Mesenchymal stem cell (in vitro differentiated cells and primary cell): ENCODE data around the gene C21orf91.

Source experiments
- DNase-seq: peaks from one replicate; pipeline ENCODE4 v3.0.0-alpha.2; 2013
- H2AFZ ChIP-seq: one replicate; pipeline ENCODE4 v1.6.1; 2013; ENCODE audit warnings: low read depth, mild to moderate bottlenecking, control low read depth, inconsistent platforms, low read length, moderate library complexity
- H2AK5ac ChIP-seq: 2 replicates; pipeline ENCODE4 v1.6.1; 2013; ENCODE audit warnings: low read length, moderate library complexity, mild to moderate bottlenecking, inconsistent platforms; ENCODE audit not compliant: severe bottlenecking
- H2BK120ac ChIP-seq: one replicate; pipeline ENCODE4 v1.6.1; 2013; ENCODE audit warnings: low read depth, mild to moderate bottlenecking, inconsistent platforms, low read length, moderate library complexity
- H2BK12ac ChIP-seq, 2 experiments: one replicate each; pipeline ENCODE4 v1.6.1; 2013; ENCODE audit warnings: inconsistent platforms in 2 of 2, low read length in 2 of 2, mild to moderate bottlenecking in 2 of 2, moderate library complexity in 2 of 2, control low read depth in 1 of 2
- H2BK15ac ChIP-seq: one replicate; pipeline ENCODE4 v1.6.1; 2013; ENCODE audit warnings: mild to moderate bottlenecking, low read depth, inconsistent platforms; ENCODE audit not compliant: poor library complexity, severe bottlenecking
- H2BK5ac ChIP-seq: 2 replicates; pipeline ENCODE4 v1.6.1; 2013; ENCODE audit warnings: low read depth, mild to moderate bottlenecking, low read length, control low read depth, inconsistent platforms; ENCODE audit not compliant: poor library complexity, severe bottlenecking
- H3K14ac ChIP-seq, 2 experiments: one replicate each; pipeline ENCODE4 v1.6.1; 2013; ENCODE audit warnings: inconsistent platforms in 2 of 2, low read length in 2 of 2, control low read depth in 1 of 2, mild to moderate bottlenecking in 1 of 2, moderate library complexity in 1 of 2
- H3K18ac ChIP-seq, 2 experiments: one replicate each; pipeline ENCODE4 v1.6.1; 2013; ENCODE audit warnings: inconsistent platforms in 2 of 2, low read length in 2 of 2, control low read depth in 1 of 2, low read depth in 1 of 2, mild to moderate bottlenecking in 1 of 2
- H3K23ac ChIP-seq, 2 experiments: one replicate each; pipeline ENCODE4 v1.6.1; 2013; ENCODE audit warnings: inconsistent platforms in 2 of 2, low read length in 2 of 2, mild to moderate bottlenecking in 2 of 2, moderate library complexity in 2 of 2, control low read depth in 1 of 2
- H3K27ac ChIP-seq: 2 replicates; pipeline ENCODE4 v1.5.1; 2013; ENCODE audit warnings: mild to moderate bottlenecking, moderate library complexity, low read length, control low read depth, inconsistent platforms; ENCODE audit not compliant: poor library complexity, severe bottlenecking
- H3K27me3 ChIP-seq, 2 experiments: 2 replicates each; pipeline versions ENCODE4 v1.6.1 to v1.7.0; 2013; ENCODE audit warnings: low read length in 2 of 2, mild to moderate bottlenecking in 2 of 2, moderate library complexity in 2 of 2, control low read depth in 1 of 2, inconsistent platforms in 1 of 2; ENCODE audit not compliant: control insufficient read depth in 1 of 2, insufficient read depth in 1 of 2
- H3K36me3 ChIP-seq, 2 experiments: 2 replicates each; pipeline versions ENCODE4 v1.6.1 to v1.7.0; 2013; ENCODE audit warnings: low read length in 2 of 2, control low read depth in 1 of 2, inconsistent platforms in 1 of 2, low read depth in 1 of 2, mild to moderate bottlenecking in 1 of 2; ENCODE audit not compliant: insufficient read depth in 2 of 2, control insufficient read depth in 1 of 2
- H3K4ac ChIP-seq, 2 experiments: one replicate each; pipeline ENCODE4 v1.6.1; 2013; ENCODE audit warnings: inconsistent platforms in 2 of 2, low read length in 2 of 2, mild to moderate bottlenecking in 2 of 2, moderate library complexity in 2 of 2, control low read depth in 1 of 2, low read depth in 1 of 2
- H3K4me1 ChIP-seq: 2 replicates; pipeline ENCODE4 v1.6.1; 2013; ENCODE audit warnings: low read depth, low read length, control low read depth; ENCODE audit not compliant: control insufficient read depth, insufficient read depth
- H3K4me2 ChIP-seq: 2 replicates; pipeline ENCODE4 v1.6.1; 2013; ENCODE audit warnings: low read length, mild to moderate bottlenecking, inconsistent platforms; ENCODE audit not compliant: poor library complexity, severe bottlenecking
- H3K4me3 ChIP-seq, 2 experiments: 2 replicates each; pipeline versions ENCODE4 v1.5.1 to v1.7.0; 2013; ENCODE audit warnings: low read length in 2 of 2, mild to moderate bottlenecking in 2 of 2, control low read depth in 1 of 2, low read depth in 1 of 2; ENCODE audit not compliant: insufficient read depth in 1 of 2
- H3K79me1 ChIP-seq: replicated peaks from 2 replicates; pipeline ENCODE4 v1.6.1; 2013; ENCODE audit warnings: mild to moderate bottlenecking, control low read depth, low read length, inconsistent platforms; ENCODE audit not compliant: poor library complexity, severe bottlenecking
- H3K9ac ChIP-seq: 2 replicates; pipeline ENCODE4 v1.7.0; 2013; ENCODE audit warnings: mild to moderate bottlenecking, low read length, moderate library complexity
- H3K9me3 ChIP-seq: 2 replicates; pipeline ENCODE4 v1.7.0; 2013; ENCODE audit warnings: mild to moderate bottlenecking, low read length; ENCODE audit not compliant: control insufficient read depth
- H4K8ac ChIP-seq: one replicate; pipeline ENCODE4 v1.6.1; 2013; ENCODE audit warnings: inconsistent platforms, mild to moderate bottlenecking, low read length, moderate library complexity
- H4K91ac ChIP-seq: one replicate; pipeline ENCODE4 v1.6.1; 2013; ENCODE audit warnings: mild to moderate bottlenecking, low read length, inconsistent platforms
- WGBS: methylation state at CpG from one replicate; pipeline ENCODE4 v1.1.7; 2013; ENCODE audit warnings: mixed read lengths; 5-methylcytosine and 5-hydroxymethylcytosine counted together

C21orf91 gene

DNA sequence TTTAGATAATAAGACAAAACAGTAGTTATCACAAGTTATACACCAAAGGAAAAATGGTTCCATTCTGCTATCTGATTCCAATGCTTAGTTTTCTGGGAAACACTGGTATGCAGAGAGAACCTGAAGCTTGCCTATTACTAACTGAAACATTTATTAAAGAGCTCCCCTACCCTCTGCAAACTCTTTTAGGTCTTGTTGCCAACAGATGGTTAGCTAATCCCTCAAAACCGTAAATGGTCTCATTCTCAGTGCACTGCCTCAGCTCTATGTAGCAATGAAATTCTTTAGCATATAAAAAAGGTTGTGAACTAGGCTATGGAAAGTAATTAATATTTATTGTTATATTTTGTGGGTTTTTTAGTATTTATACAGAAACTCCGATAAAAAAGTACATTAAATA lies 20.4 kb downstream of the C21orf91 start:
- H2AK5ac ChIP-seq = no peak overlapping the region

DNA sequence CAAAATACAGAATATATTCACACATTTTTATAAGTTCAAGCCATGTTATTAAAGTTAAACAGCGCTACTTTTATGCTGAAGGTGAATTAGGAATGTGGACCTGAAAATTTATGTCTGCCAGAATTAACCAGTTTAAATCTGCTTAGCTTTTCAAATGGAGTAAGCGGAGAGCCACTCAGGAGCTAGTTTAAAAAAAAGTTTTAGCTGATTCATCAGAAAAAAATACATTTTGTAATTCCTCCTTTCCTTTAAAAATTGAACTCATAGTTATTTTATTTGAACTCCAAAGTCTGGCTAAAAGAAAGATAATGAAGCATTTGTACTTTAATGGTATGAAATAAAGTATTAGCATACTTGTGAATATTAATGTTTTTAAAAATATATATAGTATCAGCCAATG lies 21.2 kb downstream of the C21orf91 start:
- Histone ChIP-seq H3K14ac (no peak overlapping the region), H2BK12ac (no peak overlapping the region), H4K8ac (no peak overlapping the region), H2BK5ac (no peak overlapping the region), H3K23ac (no peak overlapping the region), H3K18ac (no peak overlapping the region), H2BK15ac (no peak overlapping the region), H2AFZ (no peak overlapping the region), H3K4ac (no peak overlapping the region), H3K4me2 (no peak overlapping the region), H3K9ac (no peak overlapping the region), H3K79me1 (peaks cover 17% of the 10 kb centered on the region), H4K91ac (no peak overlapping the region), H3K27me3 (no peaks in the 10 kb centered on the region), H2BK120ac (no peak overlapping the region), H3K27ac (no peak overlapping the region), H3K4me3 (no peak overlapping the region), H3K4me1 (peaks cover 4% of the 10 kb centered on the region), H3K9me3 (no peaks in the 10 kb centered on the region), H2AK5ac (no peak overlapping the region), H3K36me3 (peaks cover 6 to 22% of the 10 kb centered on the region in 2 experiments)
- 100% methylated on average over 1 of the region's 2 CpGs for WGBS
- no peak for DNase-seq

More for the DNA sequence above, 20.4 kb downstream of the C21orf91 start:
- no peak overlapping the region for H4K8ac ChIP-seq
- no peak overlapping the region for H3K4me2 ChIP-seq
- no peak overlapping the region for H3K23ac ChIP-seq
- H3K27me3 ChIP-seq = no peaks in the 10 kb centered on the region
- no peak overlapping the region for H3K4me3 ChIP-seq
- no peak overlapping the region for H3K27ac ChIP-seq
- no peak for DNase-seq
- no peak overlapping the region for H2BK120ac ChIP-seq
- no peak overlapping the region for H2AFZ ChIP-seq
- H3K14ac ChIP-seq = no peak overlapping the region
- WGBS = 100% methylated on average over 1 of the region's 2 CpGs
- no peak overlapping the region for H2BK5ac ChIP-seq
- H3K9me3 ChIP-seq = no peaks in the 10 kb centered on the region
- no peak overlapping the region for H2BK15ac ChIP-seq
- H3K9ac ChIP-seq = no peak overlapping the region
- H3K79me1 ChIP-seq = peaks cover 17% of the 10 kb centered on the region
- no peak overlapping the region for H3K18ac ChIP-seq
- peaks cover 7% of the 10 kb centered on the region for H3K4me1 ChIP-seq
- H2BK12ac ChIP-seq = no peak overlapping the region
- no peak overlapping the region for H3K4ac ChIP-seq
- H3K36me3 ChIP-seq = peaks cover 8 to 25% of the 10 kb centered on the region in 2 experiments
- H4K91ac ChIP-seq = no peak overlapping the region

DNA sequence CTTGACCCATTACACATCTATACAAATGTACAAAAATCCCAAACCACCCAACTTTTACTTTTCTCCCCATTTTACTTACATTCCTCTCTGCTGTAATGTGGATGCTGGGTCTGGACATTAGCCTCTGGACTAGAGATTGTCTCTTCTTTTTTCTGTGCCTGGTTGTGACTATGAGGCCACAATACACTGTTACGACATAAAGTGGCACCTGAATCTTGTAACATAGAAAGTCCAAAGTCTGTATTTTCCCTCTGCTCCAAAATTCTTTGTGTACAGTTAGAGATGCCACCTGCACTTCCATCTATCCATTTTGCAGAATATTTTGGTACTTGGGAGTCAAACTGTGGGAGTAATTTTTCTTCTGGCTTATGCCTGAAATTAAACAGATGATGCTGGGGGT lies 22.7 kb downstream of the C21orf91 start:
- Histone ChIP-seq H4K91ac (no peak overlapping the region), H3K4ac (no peak overlapping the region), H3K27ac (no peak overlapping the region), H2BK120ac (no peak overlapping the region), H3K27me3 (no peaks in the 10 kb centered on the region), H4K8ac (no peak overlapping the region), H2BK5ac (no peak overlapping the region), H3K4me2 (no peak overlapping the region), H2AFZ (no peak overlapping the region), H2AK5ac (no peak overlapping the region), H3K23ac (no peak overlapping the region), H3K4me1 (no peaks in the 10 kb centered on the region), H3K9me3 (no peaks in the 10 kb centered on the region), H3K9ac (no peak overlapping the region), H2BK15ac (no peak overlapping the region), H3K36me3 (peaks cover 6 to 34% of the 10 kb centered on the region in 2 experiments), H3K18ac (no peak overlapping the region), H3K79me1 (peaks cover 14% of the 10 kb centered on the region), H3K4me3 (no peak overlapping the region), H2BK12ac (no peak overlapping the region), H3K14ac (no peak overlapping the region)
- DNase-seq = no peak
- WGBS = 100% methylated on average over 1 of the region's 1 CpG

DNA sequence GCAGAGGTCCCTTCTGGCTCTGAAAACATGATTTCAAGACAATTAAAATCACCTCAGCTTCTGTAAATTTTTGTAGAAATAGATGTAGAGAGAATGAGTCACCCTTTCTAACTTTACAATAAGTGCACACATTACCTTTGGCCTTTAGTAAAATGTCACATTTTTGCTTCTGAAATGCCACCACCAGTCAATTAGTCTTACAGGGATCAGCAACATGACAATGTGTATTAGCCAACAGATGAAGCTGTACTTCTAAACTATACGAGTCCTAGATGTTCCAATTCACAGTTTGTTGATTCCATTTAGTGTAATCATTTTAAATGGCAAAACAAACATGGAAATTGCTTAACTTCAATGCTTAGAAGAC lies 23.1 kb downstream of the C21orf91 start:
- H2BK120ac ChIP-seq = no peak overlapping the region
- no peaks in the 10 kb centered on the region for H3K9me3 ChIP-seq
- H2AFZ ChIP-seq = no peak overlapping the region
- H3K18ac ChIP-seq = no peak overlapping the region
- H3K27ac ChIP-seq = no peak overlapping the region
- no peak overlapping the region for H2AK5ac ChIP-seq
- no peak overlapping the region for H2BK5ac ChIP-seq
- H3K79me1 ChIP-seq = peaks cover 14% of the 10 kb centered on the region
- H3K9ac ChIP-seq = no peak overlapping the region
- H2BK15ac ChIP-seq = no peak overlapping the region
- H3K4me3 ChIP-seq = no peak overlapping the region
- H3K4ac ChIP-seq = no peak overlapping the region
- no peak overlapping the region for H2BK12ac ChIP-seq
- no peak overlapping the region for H4K8ac ChIP-seq
- no peak for DNase-seq
- H3K27me3 ChIP-seq = no peaks in the 10 kb centered on the region
- peaks cover 6 to 39% of the 10 kb centered on the region in 2 experiments for H3K36me3 ChIP-seq
- WGBS = no CpG with 5 or more reads among the region's 1 CpG
- no peak overlapping the region for H4K91ac ChIP-seq
- H3K4me1 ChIP-seq = no peaks in the 10 kb centered on the region
- H3K23ac ChIP-seq = no peak overlapping the region
- H3K14ac ChIP-seq = no peak overlapping the region
- no peak overlapping the region for H3K4me2 ChIP-seq
